ENCODE results near the gene CCDC91. TPM values are rescaled to one million over a fixed set of nuclear protein-coding genes. Genes with fewer than 3 reads are reported as not detected.
"Not testable (repeated sequence)": the region's sequence is repeated elsewhere in the genome, so short reads cannot be mapped to it uniquely, and the experiment has no call there.

The CCDC91 gene
- polyA plus RNA-seq, 4 donors, result 25.5 to 37.5 (median 31.2) TPM

GRCh38 chr12:28269851-28270250, 79.6 kb downstream of the CCDC91 start:
- no peak for DNase-seq (ENCODE audit: low read depth in 4 of 4, low spot score in 2 of 4)

GRCh38 chr12:28278499-28278898, 88.2 kb downstream of the CCDC91 start:
- DNase-seq (ENCODE audit: low read depth in 4 of 4, low spot score in 2 of 4), result no peak

DNA sequence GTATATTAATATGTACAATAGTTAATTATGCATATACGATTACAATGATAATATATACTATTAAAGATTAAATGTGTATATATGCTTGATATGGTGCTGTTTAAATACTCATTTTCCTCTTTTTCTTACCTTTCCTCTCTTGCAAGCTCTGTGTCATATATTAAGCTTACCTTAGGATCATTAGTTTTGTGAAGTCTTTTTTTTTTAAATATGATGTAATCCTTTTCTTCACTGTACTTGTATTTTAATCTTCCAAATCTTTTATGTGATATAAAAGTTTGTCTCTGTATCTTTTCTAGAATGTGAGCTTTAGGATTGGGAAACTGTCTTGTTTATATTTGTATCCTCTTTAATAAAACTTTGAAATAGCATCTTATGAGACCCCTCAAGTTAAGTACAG, 88.7 kb downstream of the CCDC91 start:
- no peak for DNase-seq (ENCODE audit: low read depth in 4 of 4, low spot score in 2 of 4)

DNA sequence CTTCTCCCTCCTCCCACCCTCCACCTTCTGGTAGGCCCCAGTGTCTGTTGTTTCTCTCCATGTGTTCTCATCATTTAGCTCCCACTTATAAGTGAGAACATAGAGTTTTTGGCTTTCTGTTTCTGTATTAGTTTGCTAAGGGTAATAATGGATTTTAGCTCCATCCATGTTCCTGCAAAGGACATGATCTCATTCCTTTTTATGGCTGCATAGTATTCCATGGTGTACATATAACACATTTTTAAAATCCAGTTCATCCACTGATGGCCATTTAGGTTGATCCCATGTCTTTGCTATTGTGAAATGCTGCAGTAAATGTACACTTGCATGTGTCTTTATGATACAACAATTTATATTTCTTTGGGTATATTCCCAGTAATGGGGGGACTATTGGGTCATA, 96.1 kb downstream of the CCDC91 start:
- DNase-seq (ENCODE audit: low read depth in 4 of 4, low spot score in 2 of 4), result no peak

DNA sequence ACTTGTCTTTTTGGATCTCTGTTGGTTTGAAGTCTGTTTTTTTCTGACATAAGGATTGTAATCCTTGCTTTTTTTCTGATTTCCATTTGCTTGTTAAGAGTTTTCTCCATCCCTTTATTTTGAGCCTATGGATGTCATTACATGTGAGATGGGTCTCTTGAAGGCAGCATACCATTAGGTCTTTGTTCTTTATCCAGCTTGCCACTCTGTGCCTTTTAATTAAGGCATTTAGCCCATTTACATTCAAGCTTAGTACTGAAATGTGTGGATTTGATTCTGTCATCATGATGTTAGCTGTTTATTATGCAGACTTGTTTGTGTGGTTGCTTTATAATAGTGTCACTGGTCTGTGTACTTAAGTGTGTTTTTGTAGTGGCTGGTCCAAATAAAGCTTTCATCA, 100.0 kb downstream of the CCDC91 start:
- DNase-seq (ENCODE audit: low read depth in 4 of 4, low spot score in 2 of 4), result no peak

DNA sequence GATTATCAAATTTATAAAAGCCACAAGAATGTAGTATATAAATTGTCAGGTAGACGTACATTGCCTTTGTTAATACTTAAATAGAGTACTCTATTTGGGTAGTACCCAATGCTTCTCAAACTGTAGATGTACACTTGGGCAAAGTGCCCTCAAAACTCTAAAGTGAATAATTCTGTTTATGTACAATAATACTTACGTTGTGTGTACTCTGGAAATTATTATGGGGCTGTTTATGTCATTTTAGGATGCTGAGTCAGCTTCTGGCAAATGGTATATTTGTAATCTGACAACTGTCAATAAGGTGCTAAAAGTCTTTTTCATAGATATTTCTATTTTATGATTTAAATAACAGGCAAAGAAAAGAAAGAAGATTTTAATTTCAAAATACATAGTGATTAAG, 102.4 kb downstream of the CCDC91 start:
- DNase-seq (ENCODE audit: low read depth in 4 of 4, low spot score in 2 of 4), result no peak

DNA sequence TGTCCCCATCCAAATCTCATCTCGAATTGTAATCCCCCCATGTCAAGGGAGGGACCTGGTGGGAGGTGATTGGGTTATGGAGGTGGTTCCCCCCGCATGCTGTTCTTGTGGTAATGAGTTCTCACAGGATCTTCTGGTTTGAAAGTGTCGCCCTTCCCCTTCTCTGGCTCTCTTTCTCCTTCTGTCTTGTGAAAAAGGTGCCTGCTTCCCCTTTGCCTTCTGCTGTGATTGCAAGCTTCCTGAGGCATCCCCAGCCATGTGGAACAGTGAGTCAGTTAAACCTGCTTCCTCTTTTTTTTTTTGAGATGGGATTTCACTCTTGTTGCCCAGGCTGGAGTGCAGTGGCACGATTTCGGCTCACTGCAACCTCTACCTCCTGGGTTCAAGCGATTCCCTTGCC, 104.0 kb downstream of the CCDC91 start:
- no peak for DNase-seq (ENCODE audit: low read depth in 4 of 4, low spot score in 2 of 4)

DNA sequence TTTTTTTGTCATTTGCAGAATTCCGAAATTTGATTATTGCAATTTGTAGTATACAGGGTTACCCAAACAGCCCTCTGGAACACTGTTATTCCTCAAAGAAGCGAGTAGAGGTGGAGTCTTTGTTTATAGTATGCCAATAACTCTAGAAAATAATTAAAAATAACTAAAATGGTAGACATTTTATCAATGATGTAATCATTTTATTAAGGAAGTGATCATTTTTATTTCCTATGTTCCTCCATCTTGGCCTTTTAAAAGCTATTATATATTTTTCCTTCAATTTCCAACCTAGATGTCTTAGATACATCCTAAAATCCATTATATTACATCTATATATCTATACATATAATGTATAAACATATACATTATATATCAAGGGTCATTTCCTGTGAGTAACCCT, 106.0 kb downstream of the CCDC91 start:
- no peak for DNase-seq (ENCODE audit: low read depth in 4 of 4, low spot score in 2 of 4)

DNA sequence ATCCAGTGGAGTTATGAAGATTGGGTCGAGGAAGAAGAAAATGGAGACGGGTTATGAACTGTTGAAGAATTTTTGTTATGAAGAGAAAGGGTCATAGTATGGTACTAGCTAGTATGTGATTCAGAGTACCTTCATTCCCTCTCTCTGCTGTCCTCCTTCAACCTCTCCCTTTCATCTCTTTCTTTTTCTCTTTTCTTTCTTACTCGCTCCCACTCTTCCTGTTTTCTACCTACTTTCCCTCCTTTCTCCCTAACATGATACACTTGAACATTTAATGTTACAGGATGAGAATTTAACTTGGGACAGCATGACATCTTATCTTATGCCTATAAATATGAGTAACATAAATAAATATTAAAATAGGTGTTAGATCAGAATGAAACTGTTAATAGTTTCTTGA, 112.9 kb downstream of the CCDC91 start:
- no peak for DNase-seq (ENCODE audit: low read depth in 4 of 4, low spot score in 2 of 4)

- DNase-seq (ENCODE audit: low read depth in 4 of 4, low spot score in 2 of 4), result no peak
Observed at GRCh38 chr12:28306535-28306934, 116.3 kb downstream of the CCDC91 start.

DNA sequence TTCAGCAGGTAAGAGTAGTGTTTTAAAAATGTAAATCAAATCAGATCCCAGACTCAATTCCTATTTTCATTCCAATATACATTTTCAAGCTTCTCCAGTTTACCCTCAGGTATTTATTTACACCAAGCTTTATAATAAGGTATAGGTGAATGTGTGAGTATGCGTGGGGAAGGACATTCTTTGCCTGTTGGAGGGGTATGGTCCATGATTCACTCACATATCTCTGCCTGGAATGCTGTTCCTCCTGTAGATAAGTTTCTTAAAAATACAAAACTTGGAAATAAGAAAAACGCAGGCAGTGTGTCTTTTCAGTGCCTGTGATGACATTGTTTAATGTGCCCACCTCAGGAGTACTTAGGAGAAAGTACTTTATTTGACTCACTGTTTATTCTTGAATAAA, 118.6 kb downstream of the CCDC91 start:
- DNase-seq (ENCODE audit: low read depth in 4 of 4, low spot score in 2 of 4), result no peak

GRCh38 chr12:28313631-28314030, 123.4 kb downstream of the CCDC91 start:
- DNase-seq (ENCODE audit: low read depth in 4 of 4, low spot score in 2 of 4), result no peak

DNA sequence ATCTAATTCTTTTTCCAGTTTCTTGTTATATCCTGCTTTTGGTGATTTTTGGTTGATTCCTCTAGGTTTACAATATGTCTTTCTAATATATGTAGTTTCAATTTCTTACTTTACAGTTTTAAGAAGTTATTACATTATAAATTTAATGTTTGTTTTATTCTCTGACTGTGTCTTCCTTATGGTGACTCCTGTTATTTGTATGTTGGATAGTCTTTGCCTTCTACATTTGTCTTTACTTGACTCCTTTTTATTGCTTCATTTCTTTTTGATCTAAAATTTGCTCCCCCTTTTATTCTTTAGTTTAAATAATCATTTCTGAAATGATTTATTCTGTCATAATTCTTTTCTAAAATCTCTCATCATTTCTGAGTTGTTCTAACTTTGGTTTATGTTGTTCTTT, 125.8 kb downstream of the CCDC91 start:
- no peak for DNase-seq (ENCODE audit: low read depth in 4 of 4, low spot score in 2 of 4)

DNA sequence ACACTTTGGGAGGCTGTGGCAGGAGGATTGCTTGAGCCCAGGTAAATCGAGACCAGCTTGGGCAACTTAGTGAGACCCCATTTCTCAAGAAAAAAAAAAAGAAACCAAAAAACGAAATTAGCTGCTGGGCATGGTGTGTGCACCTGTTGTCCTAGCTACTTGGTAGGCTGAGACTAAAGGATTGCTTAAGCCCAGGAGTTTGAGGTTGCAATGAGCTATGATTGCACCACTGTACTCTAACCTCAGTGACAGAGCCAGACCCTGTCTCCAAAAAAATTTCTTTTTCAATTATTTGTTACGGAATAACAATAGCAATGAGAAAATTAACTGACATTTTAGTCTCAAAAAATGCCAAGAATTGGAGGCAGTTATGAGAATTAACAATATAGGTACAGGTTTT, 128.0 kb downstream of the CCDC91 start:
- DNase-seq (ENCODE audit: low read depth in 4 of 4, low spot score in 2 of 4), result no peak

GRCh38 chr12:28320353-28320752, 130.1 kb downstream of the CCDC91 start:
- DNase-seq (ENCODE audit: low read depth in 4 of 4, low spot score in 2 of 4), result no peak

DNA sequence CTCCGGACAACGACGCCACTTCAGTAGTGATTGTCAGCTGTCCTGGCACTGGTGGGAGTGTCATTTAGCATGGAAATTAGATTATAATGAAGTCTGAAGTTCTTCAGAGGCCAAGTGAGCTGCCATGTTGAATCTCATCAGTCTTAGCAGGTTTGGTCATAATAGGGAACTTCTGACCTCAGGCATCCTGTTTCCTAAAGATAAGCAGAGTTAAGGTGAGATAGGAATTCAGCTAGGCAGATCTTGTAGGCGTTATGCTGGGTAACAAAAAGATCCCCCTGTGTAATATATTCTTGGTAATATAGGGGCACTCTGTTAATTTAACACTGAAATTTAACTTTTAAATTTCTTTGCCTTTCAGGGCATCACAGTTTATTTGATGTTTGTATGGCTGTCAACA, 137.5 kb downstream of the CCDC91 start:
- DNase-seq (ENCODE audit: low read depth in 4 of 4, low spot score in 2 of 4), result no peak

DNA sequence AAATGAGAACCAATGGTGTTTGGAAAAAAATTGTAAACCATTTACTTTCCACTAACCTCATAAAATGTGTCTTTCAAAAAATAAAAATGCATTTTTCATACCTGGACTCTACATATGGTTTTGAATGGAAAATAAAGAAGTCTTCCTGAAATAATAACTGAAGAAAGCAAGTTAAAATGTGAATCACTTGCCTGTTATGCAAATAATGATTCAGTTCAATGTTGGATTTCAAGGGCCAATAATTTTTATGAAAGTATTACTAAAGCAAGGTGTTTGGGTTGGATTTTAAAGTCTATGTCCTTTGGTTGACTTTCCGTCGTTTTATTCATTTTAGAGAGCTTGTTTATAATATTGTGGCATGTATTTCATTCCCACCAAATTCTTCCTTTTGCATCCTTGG, 138.7 kb downstream of the CCDC91 start:
- no peak for DNase-seq (ENCODE audit: low read depth in 4 of 4, low spot score in 2 of 4)

DNA sequence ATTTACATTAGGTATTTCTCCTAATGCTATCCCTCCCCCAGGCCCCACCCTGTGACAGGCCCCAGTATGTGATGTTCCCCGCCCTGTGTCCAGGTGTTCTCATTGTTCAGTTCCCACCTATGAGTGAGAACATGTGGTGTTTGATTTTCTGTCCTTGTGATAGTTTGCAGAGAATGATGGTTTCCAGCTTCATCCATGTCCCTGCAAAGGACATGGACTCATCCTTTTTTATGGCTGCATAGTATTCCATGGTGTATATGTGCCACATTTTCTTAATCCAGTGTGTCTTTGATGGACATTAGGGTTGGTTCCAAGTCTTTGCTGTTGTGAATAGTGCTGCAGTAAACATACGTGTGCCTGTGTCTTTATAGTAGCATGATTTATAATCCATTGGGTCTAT, 139.5 kb downstream of the CCDC91 start:
- DNase-seq (ENCODE audit: low read depth in 4 of 4, low spot score in 2 of 4), result not testable (repeated sequence)

- not testable (repeated sequence) for DNase-seq (ENCODE audit: low read depth in 4 of 4, low spot score in 2 of 4)
Observed at GRCh38 chr12:28330232-28330631, 140.0 kb downstream of the CCDC91 start.

- no peak for DNase-seq (ENCODE audit: low read depth in 4 of 4, low spot score in 2 of 4)
Observed at GRCh38 chr12:28331130-28331529, 140.9 kb downstream of the CCDC91 start.

GRCh38 chr12:28340261-28341045, 150.2 kb downstream of the CCDC91 start:
- no peak for DNase-seq (ENCODE audit: low read depth in 4 of 4, low spot score in 2 of 4)

DNA sequence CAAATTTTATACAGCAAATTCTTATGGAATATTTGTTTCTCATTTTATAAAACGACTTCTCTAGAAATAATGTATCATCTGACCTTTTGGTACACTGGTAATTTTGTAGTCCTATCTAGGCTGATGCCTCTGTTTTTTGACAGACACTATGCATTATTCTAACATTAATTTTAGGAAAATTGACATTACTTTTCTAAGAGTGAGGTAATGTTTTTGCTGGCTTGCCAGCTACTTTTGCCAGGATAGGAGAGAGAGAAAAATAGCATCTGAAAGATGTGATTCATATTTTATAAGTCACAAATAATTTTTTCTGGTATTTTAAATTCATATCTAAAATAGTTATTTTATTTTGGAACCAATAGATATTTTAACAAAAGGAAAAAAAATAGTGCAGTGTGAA, 153.5 kb downstream of the CCDC91 start:
- no peak for DNase-seq (ENCODE audit: low read depth in 4 of 4, low spot score in 2 of 4)

- DNase-seq (ENCODE audit: low read depth in 4 of 4, low spot score in 2 of 4), result no peak
Observed at GRCh38 chr12:28346567-28346966, 156.3 kb downstream of the CCDC91 start.

Measured in left renal cortex interstitium (tissue), 4 donors.